Activated naive CD4-positive, alpha-beta T cell treated with anti-CD3 and anti-CD28 coated beads, Interleukin-2, amount 10 ng/mL, durations not matched to agents 7 days and 5 days (primary cell): ENCODE measurements around the gene PIGR.
A peak's percentile ranks its signal among the peaks of the same experiment; 100 is the strongest.
"Not testable (repeated sequence)": the region's sequence is repeated elsewhere in the genome, so short reads cannot be mapped to it uniquely, and the experiment has no call there.

Source experiments
- CTCF ChIA-PET: fragments of 350-600 bp; sonication (Branson Sonifier 250); formaldehyde crosslinking; loops from one replicate; lab custom pipeline; 2021; ENCODE audit warnings: antibody characterized with exemption; lab: Charles Lee
- DNase-seq: peaks from one replicate; pipeline ENCODE4 v3.0.0-alpha.2; 2020
- H3K27ac Mint-ChIP-seq: one replicate; pipeline ENCODE4 v1.8.0; 2021; ENCODE audit warnings: mild to moderate bottlenecking, moderate library complexity, mixed read lengths
- H3K27me3 Mint-ChIP-seq: one replicate; pipeline ENCODE4 v1.8.0; 2021; ENCODE audit warnings: mild to moderate bottlenecking, mixed read lengths
- H3K36me3 Mint-ChIP-seq: one replicate; pipeline ENCODE4 v1.8.0; 2021; ENCODE audit warnings: mixed read lengths
- H3K4me1 Mint-ChIP-seq: one replicate; pipeline ENCODE4 v1.8.0; 2021; ENCODE audit warnings: mixed read lengths
- H3K4me3 Mint-ChIP-seq: one replicate; pipeline ENCODE4 v1.8.0; 2021; ENCODE audit warnings: mild to moderate bottlenecking, moderate library complexity, mixed read lengths
- H3K9me3 Mint-ChIP-seq: one replicate; pipeline ENCODE4 v1.8.0; 2021; ENCODE audit warnings: mixed read lengths

The PIGR gene

DNA sequence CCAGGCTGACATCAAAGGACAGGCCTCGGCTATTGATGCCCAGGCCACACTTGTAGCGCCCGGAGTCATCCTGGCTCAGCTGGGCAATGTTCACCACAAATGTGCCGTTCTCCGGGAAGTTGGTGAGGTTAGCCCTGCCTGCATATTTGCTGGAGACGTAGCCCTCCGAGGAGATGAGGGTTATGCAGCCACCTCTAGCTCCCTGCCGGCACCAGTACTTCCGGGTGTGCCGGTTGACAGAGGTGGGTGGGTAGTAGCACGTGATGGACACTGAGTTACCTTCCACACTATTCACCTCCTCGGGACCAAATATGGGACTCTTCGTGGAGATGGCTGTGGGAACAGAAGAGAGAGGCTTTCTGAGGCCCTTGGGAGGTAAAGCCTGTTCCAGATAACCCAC, 7.1 kb downstream of the PIGR start:
- H3K36me3 Mint-ChIP-seq = no peaks in the 10 kb centered on the region
- H3K4me3 Mint-ChIP-seq = no peak overlapping the region
- no peaks in the 10 kb centered on the region for H3K4me1 Mint-ChIP-seq
- no peaks in the 10 kb centered on the region for H3K9me3 Mint-ChIP-seq
- DNase-seq = no peak
- peaks cover 65% of the 10 kb centered on the region for H3K27me3 Mint-ChIP-seq
- CTCF ChIA-PET = interaction anchor here (1.2 to 1.9 kb wide), 3 partner anchors 40 to 129 kb away, joined by 3 to 5 read pairs (median 4); no protein-coding TSS in a partner anchor
- no peak overlapping the region for H3K27ac Mint-ChIP-seq

DNA sequence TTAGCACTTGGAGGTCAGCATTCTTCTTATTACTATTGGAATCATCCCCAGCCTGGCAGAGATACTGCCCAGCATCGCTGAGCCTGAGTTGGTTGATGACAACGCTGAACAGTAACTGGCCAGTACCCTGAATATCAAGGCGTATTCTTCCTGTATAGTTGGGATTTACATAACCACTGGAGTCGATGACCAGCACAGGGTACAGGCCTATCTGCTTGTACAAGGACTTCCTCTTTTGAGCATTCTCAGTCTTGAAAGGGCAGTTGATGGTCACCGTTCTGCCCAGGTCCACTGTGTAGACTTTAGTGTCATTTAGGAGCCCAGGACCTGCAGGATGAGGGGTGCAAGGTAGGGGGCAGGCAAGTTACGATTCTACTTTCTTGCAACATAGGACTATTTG, 8.8 kb downstream of the PIGR start:
- Mint-ChIP-seq H3K36me3 (no peaks in the 10 kb centered on the region), H3K4me1 (peaks cover 7% of the 10 kb centered on the region), H3K27ac (no peak overlapping the region), H3K4me3 (no peak overlapping the region), H3K27me3 (peaks cover 51% of the 10 kb centered on the region), H3K9me3 (no peaks in the 10 kb centered on the region)
- CTCF ChIA-PET = interaction anchor here (0.5 to 13.5 kb wide), 7 partner anchors 9 to 143 kb away, joined by 3 to 265 read pairs (median 3); partner anchors contain the start of genes FCMR and PIGR
- no peak for DNase-seq

DNA sequence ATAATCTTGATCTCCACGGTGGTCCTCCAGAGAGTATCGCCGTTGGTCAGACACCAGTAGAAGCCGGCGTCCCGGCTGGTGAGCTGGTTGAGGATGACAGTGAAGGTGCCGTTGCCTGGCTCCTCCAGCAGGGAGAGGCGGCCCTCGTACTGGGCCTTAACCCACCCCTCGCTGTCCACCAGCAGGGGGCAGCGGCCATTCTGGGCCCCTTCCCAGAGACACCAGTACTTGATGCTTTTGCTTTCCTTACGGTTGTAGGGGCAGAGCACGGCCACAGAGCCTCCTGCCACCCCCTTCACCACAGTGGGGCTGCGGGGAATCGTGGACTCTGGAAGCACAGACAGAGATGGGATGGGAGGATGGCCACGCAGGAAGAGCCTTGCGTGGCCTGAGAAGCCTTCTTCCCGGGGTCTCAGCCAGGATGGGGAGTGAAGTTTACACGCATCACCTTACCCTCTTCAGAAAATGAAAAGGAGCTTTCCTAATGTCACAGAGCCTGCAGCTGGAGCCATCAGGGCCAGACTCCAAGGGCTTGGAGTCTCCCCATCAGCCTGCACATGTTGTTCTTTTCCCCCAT, 10.7 kb downstream of the PIGR start:
- Mint-ChIP-seq H3K27me3 (peaks cover 35% of the 10 kb centered on the region), H3K4me1 (peaks cover 14% of the 10 kb centered on the region), H3K36me3 (no peaks in the 10 kb centered on the region), H3K27ac (no peak overlapping the region), H3K4me3 (no peak overlapping the region), H3K9me3 (no peaks in the 10 kb centered on the region)
- CTCF ChIA-PET = interaction anchor here (0.7 to 13.5 kb wide), 20 partner anchors 10 to 305 kb away, joined by 3 to 265 read pairs (median 5); partner anchors contain the start of genes FCMR and PIGR
- peak; percentile 74 for DNase-seq

DNA sequence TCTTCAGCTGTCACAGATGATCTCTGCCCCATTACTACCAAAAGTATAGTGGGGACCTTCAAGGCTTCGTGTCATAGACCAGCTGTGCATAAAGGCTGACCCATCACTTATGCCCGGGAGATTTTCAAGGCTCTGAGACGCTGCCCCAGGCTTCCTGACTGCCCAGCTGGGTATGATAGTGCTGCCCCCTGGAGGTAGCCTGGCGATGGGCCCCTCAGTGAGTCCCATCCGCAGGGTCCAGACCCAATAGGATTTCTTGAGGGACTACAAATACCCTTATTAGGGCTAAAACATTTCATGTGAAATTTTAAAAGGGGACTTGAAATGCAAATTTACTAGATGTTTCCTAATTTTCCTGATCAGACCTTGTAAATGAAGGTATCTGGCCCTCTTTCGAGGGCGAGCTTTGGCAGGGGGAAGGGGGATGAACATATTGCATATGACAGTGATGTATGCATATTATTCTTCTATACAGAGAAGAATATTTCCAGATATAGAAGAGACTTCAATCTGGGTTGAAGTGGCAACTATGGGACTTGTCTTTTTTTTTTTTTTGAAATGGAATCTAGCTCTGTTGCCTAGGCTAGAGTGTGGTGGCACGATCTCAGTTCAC, 12.8 kb downstream of the PIGR start:
- Mint-ChIP-seq H3K4me1 (peaks cover 26% of the 10 kb centered on the region), H3K4me3 (no peak overlapping the region), H3K27me3 (peaks cover 25% of the 10 kb centered on the region), H3K36me3 (no peaks in the 10 kb centered on the region), H3K27ac (no peak overlapping the region), H3K9me3 (no peaks in the 10 kb centered on the region)
- CTCF ChIA-PET = interaction anchor here (0.6 to 13.5 kb wide), 24 partner anchors 8 to 300 kb away, joined by 3 to 265 read pairs (median 4); partner anchors contain the start of genes FCMR and PIGR
- DNase-seq = peak; percentile 76

DNA sequence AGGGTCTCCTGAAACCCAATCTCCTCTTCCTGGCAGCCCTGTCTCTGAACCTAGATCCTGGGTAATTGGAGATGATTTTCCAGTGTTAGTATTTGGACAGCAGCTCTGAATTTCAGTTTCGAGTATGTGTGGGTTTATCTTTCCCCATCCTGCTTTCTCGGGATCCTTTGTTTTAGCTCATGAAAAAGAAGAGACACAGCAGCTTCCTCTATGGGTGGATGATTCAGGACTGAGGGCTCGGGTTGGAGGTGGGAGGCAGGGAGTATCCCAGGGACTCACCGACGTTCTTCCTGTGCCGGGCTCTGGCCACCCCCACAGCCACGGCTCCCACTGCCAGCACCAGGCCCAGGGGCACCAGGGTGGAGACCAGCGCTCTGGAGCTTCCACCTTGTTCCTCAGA, 14.1 kb downstream of the PIGR start:
- peaks cover 31% of the 10 kb centered on the region for H3K4me1 Mint-ChIP-seq
- CTCF ChIA-PET = interaction anchor here (0.7 to 13.5 kb wide), 11 partner anchors 10 to 299 kb away, joined by 3 to 265 read pairs (median 5); partner anchors contain the start of gene FCMR
- no peaks in the 10 kb centered on the region for H3K36me3 Mint-ChIP-seq
- no peak overlapping the region for H3K27ac Mint-ChIP-seq
- no peak overlapping the region for H3K4me3 Mint-ChIP-seq
- peaks cover 17% of the 10 kb centered on the region for H3K27me3 Mint-ChIP-seq
- no peak for DNase-seq
- H3K9me3 Mint-ChIP-seq = no peaks in the 10 kb centered on the region

DNA sequence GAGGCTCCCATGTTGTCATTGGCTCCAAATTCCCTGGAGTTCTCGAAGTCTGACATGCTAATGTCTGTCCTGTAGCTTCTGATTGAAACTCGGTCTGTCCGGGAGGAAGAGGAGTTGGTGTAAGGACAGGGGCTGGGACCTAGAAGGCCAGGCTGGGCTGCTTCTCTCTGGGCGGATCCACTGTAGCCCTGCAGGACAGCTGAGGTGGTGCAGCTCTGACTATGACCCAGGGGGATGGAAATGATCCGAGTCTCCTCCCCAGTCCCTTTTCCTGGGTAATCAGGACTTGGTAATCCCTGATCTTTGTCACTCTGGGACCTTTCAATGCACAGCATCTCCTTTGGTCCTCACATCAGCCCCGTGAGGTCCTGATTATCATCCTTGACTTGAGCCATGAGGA, 14.6 kb downstream of the PIGR start:
- DNase-seq = no peak
- H3K36me3 Mint-ChIP-seq = no peaks in the 10 kb centered on the region
- no peak overlapping the region for H3K4me3 Mint-ChIP-seq
- CTCF ChIA-PET = interaction anchor here (0.7 to 13.5 kb wide), 10 partner anchors 11 to 197 kb away, joined by 3 to 265 read pairs (median 6); partner anchors contain the start of gene FCMR
- no peak overlapping the region for H3K27ac Mint-ChIP-seq
- H3K4me1 Mint-ChIP-seq = peaks cover 32% of the 10 kb centered on the region
- H3K27me3 Mint-ChIP-seq = peaks cover 15% of the 10 kb centered on the region
- H3K9me3 Mint-ChIP-seq = no peaks in the 10 kb centered on the region

DNA sequence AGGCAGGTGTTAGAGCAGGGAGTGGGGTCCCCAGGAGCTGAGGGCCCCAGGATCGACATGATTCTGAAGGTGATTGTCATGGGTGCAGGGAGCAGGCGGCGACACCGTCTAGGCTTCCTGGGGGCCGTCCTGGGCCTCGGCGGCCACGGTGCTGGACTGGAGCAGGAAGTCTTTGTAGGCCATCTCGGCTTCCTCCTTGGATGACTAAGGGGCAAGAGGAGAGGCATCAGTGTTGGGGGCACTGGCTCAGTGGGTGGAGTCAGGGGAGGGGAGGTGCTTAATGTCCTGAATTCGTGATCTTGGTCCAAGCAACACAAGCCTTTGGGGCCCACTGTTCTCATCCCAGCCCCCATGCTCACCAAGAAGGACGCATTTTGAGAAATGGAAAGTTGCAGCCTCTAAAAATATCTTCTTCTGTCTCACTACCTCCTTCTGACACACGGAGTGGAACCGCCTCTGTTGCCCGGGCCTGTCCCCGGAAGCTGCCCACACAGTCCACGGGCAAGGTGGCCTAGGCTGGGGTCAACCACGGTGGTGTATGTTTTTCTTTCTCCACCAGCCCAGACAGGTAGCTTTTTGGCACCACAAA, 16.0 kb downstream of the PIGR start:
- DNase-seq = no peak
- CTCF ChIA-PET = interaction anchor here (8.3 to 13.5 kb wide), 2 partner anchors 13 to 51 kb away, joined by 168 to 265 read pairs; partner anchors contain the start of gene FCMR
- no peaks in the 10 kb centered on the region for H3K9me3 Mint-ChIP-seq

DNA sequence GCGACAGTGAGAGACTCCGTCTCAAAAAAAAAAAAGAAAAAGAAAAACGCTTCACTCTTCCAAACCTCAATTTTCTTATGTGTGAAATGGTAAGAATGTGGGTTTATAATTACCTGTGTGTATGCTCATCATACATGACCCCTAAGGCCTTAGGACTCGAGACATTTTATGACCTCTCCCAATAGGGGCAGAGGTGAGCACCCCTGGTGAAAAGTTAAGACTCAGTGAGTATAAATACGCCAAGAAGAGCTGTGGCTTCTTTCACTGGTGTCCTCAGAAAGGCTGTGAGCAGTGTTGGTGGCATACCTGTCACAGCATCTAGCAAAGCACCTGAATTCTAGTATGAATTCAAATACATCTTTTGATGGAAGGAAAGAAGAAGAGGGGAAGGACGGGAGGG, 16.7 kb downstream of the PIGR start:
- H3K36me3 Mint-ChIP-seq = no peaks in the 10 kb centered on the region
- H3K9me3 Mint-ChIP-seq = no peaks in the 10 kb centered on the region
- CTCF ChIA-PET = interaction anchor here (8.3 to 13.5 kb wide), 2 partner anchors 12 to 52 kb away, joined by 168 to 265 read pairs; partner anchors contain the start of gene FCMR
- DNase-seq = no peak
- peaks cover 5% of the 10 kb centered on the region for H3K27me3 Mint-ChIP-seq
- peak overlapping the region; percentile 64 for H3K27ac Mint-ChIP-seq
- H3K4me3 Mint-ChIP-seq = no peak overlapping the region
- H3K4me1 Mint-ChIP-seq = peaks cover 38% of the 10 kb centered on the region

More for the DNA sequence above, 16.0 kb downstream of the PIGR start:
- Mint-ChIP-seq H3K36me3 (no peaks in the 10 kb centered on the region), H3K27ac (no peak overlapping the region), H3K4me3 (no peak overlapping the region), H3K4me1 (peaks cover 38% of the 10 kb centered on the region), H3K27me3 (peaks cover 8% of the 10 kb centered on the region)

DNA sequence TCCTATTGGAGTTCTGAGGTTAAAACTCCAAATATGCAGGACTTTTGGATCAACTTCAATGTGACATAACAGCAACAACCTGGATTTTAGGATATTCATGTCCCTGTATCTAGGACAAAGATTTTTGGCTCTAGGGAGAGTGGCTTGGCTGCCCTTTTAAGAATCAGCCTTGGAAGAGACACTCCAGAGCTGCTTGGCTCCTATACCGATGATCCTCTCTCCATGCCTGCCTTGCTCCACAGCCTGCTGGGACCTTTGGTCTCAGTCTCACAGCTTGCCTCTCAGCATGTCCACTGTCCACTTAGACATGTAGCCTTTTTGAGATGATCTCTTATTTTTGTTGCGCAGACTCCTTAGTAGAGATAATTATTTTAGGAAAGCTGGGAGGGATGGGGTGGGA, 20.0 kb downstream of the PIGR start:
- no peaks in the 10 kb centered on the region for H3K27me3 Mint-ChIP-seq
- no peaks in the 10 kb centered on the region for H3K9me3 Mint-ChIP-seq
- CTCF ChIA-PET = interaction anchor here (3.3 to 13.5 kb wide), 2 partner anchors 42 to 55 kb away, joined by 9 to 265 read pairs; no protein-coding TSS in a partner anchor
- peaks cover 29% of the 10 kb centered on the region for H3K4me1 Mint-ChIP-seq
- H3K4me3 Mint-ChIP-seq = no peak overlapping the region
- no peak for DNase-seq
- H3K27ac Mint-ChIP-seq = no peak overlapping the region
- peaks cover 2% of the 10 kb centered on the region for H3K36me3 Mint-ChIP-seq

DNA sequence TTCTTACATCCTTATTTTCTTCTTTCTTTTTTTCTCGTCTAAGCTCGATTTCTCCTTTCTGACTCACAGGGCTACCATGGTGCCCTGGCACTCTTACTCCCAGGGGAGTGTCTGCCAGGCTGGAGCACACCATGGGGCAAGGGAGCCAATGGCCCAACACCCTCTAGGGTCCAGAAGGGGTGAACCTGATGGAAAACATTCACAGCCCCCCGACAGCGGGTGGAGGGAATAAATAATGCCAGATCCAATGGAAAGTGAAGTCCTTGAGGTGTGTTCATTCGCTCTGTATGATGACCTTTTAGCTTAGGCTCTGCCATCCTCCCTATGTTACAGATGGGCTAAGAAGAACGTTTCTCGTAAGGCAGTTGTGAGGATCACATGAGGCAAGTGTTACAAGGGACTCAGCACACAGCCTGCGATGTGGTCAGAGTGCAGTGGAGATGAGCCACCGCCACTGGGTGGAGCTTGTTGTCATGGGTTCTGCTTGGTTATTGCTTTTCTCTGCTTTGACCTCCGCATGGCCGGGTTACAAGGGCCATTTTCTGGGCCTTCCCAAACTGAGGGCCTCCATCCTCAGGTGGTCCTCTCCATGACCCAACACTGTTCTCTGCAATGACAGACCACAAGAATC, 21.0 kb downstream of the PIGR start:
- Mint-ChIP-seq H3K4me1 (peaks cover 28% of the 10 kb centered on the region), H3K4me3 (no peak overlapping the region), H3K9me3 (no peaks in the 10 kb centered on the region), H3K27ac (no peak overlapping the region), H3K36me3 (peaks cover 11% of the 10 kb centered on the region), H3K27me3 (no peaks in the 10 kb centered on the region)
- peak; percentile 67 for DNase-seq
- CTCF ChIA-PET = interaction anchor here (0.9 to 13.5 kb wide), 8 partner anchors 8 to 154 kb away, joined by 3 to 265 read pairs (median 6); no protein-coding TSS in a partner anchor

DNA sequence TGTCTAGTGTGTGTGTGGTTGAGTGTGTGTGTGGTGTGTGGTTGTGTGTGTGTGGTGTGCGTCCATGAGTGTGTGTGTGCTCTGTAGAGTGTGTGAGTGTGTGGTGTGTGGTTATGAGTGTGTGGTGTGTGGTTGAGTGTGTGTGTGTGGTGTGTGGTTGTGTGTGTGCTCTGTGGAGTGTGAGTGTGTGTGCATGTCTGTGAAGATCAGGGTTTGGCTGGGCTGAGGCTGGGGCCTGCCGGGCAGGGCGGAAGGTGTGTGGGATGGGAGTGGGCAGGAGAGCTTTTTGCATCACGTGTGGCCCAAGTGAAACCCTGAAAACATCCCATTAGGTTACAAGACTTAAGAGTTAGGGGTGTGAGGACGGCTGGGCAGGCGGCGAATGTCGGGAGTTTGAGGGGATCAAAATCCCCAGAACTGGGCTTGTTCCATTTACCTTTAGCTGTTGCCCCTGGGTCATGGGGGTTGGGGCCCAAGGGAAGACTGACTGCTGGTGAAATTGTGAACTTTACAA, 21.6 kb downstream of the PIGR start:
- DNase-seq = no peak
- H3K9me3 Mint-ChIP-seq = no peaks in the 10 kb centered on the region
- CTCF ChIA-PET = interaction anchor here (0.9 to 13.5 kb wide), 7 partner anchors 9 to 155 kb away, joined by 3 to 265 read pairs (median 5); no protein-coding TSS in a partner anchor

DNA sequence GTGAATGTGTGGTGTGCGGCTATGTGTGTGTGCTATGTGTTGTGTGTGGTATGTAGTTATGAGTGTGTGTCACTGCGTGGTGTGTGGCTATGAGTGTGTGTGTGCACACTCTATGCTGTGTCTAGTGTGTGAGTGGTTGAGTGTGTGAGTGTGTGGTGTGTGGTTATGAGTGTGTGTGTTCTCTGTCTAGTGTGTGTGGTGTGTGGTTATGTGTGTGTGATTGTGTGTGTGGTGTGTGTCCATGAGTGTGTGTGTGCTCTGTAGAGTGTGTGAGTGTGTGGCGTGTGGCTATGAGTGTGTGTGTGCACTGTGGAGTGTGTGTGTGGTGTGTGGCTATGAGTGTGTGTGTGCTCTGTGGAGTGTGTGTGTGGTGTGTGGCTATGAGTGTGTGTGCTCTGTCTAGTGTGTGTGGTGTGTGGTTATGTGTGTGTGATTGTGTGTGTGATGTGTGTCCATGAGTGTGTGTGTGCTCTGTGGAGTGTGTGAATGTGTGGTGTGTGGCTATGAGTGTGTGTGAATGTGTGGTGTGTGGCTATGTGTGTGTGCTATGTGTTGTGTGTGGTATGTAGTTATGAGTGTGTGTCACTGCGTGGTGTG, 22.2 kb downstream of the PIGR start:
- not testable (repeated sequence) for H3K27ac Mint-ChIP-seq, DNase-seq, H3K9me3 Mint-ChIP-seq, H3K27me3 Mint-ChIP-seq, H3K4me3 Mint-ChIP-seq
- peaks cover 25% of the 10 kb centered on the region for H3K4me1 Mint-ChIP-seq
- peaks cover 17% of the 10 kb centered on the region for H3K36me3 Mint-ChIP-seq
- CTCF ChIA-PET = interaction anchor here (1.4 to 13.5 kb wide), 5 partner anchors 10 to 57 kb away, joined by 5 to 265 read pairs (median 47); no protein-coding TSS in a partner anchor

More for the DNA sequence above, 21.6 kb downstream of the PIGR start:
- Mint-ChIP-seq H3K36me3 (peaks cover 15% of the 10 kb centered on the region), H3K27me3 (no peaks in the 10 kb centered on the region), H3K27ac (no peak overlapping the region), H3K4me3 (no peak overlapping the region), H3K4me1 (peaks cover 26% of the 10 kb centered on the region)
